H1 (cell line): Measurements from ENCODE around the gene TRAP1. TPM values are rescaled to one million over a fixed set of nuclear protein-coding genes. Genes with fewer than 3 reads are reported as not detected.

Source experiments
- CTCF ChIA-PET: fragments of 300-600 bp; sonication (Branson Sonifier 250); formaldehyde crosslinking; loops from one replicate; lab custom pipeline; 2021; ENCODE audit not compliant: partially characterized antibody; lab: Charles Lee
- POLR2A ChIA-PET: fragments of 300-600 bp; sonication (Branson Sonifier 250); formaldehyde crosslinking; loops from one replicate; lab custom pipeline; 2021; ENCODE audit warnings: inconsistent platforms; ENCODE audit not compliant: partially characterized antibody; lab: Charles Lee
- DNase-seq, 2 experiments: peaks; one replicate each; pipeline versions ENCODE4 v3.0.0 to v3.0.0-alpha.2; 2010 to 2022; ENCODE audit warnings: low spot score in 2 of 2, low read depth in 1 of 2, mixed read lengths in 1 of 2
- FAIRE-seq: peaks from 2 replicates; lab custom pipeline; 2011; peaks lifted over from hg19 to GRCh38; lab: Jason Lieb, UNC
- H2AFZ ChIP-seq: 2 replicates; pipeline ENCODE4 v1.8.1; 2012; ENCODE audit warnings: low read length, inconsistent platforms
- H2AK5ac ChIP-seq: 2 replicates; pipeline ENCODE4 v1.6.1; 2013; ENCODE audit warnings: low read depth, low read length
- H2BK120ac ChIP-seq: replicated peaks from 2 replicates; pipeline ENCODE3; 2013; ENCODE audit warnings: low read depth, low read length, inconsistent platforms
- H2BK12ac ChIP-seq: 2 replicates; pipeline ENCODE4 v1.6.1; 2013; ENCODE audit warnings: low read depth, low read length
- H2BK15ac ChIP-seq: 2 replicates; pipeline ENCODE4 v1.6.1; 2013; ENCODE audit warnings: low read length
- H2BK20ac ChIP-seq: 2 replicates; pipeline ENCODE4 v1.6.1; 2013; ENCODE audit warnings: low read length
- H2BK5ac ChIP-seq: 2 replicates; pipeline ENCODE4 v1.6.1; 2013; ENCODE audit warnings: low read depth, low read length
- H3K14ac ChIP-seq: 2 replicates; pipeline ENCODE4 v1.6.1; 2013; ENCODE audit warnings: inconsistent platforms; ENCODE audit not compliant: insufficient read length
- H3K18ac ChIP-seq: 2 replicates; pipeline ENCODE4 v1.6.1; 2013; ENCODE audit warnings: low read length; ENCODE audit errors: extremely low read depth
- H3K23ac ChIP-seq: 2 replicates; pipeline ENCODE4 v1.6.1; 2013; ENCODE audit warnings: inconsistent platforms; ENCODE audit not compliant: insufficient read length
- H3K23me2 ChIP-seq: 2 replicates; pipeline ENCODE4 v1.6.1; 2013; ENCODE audit warnings: low read depth, low read length
- H3K27ac ChIP-seq: 2 replicates; pipeline ENCODE4 v1.6.1; 2011; ENCODE audit warnings: low read depth, low read length, inconsistent platforms
- H3K27me3 ChIP-seq, 4 experiments: replicated peaks in 1 of 4; 1 replicate in 1 of 4; 2 replicates in 3 of 4; pipeline versions ENCODE4 v1.6.1 to v1.8.1; 2011 to 2013; ENCODE audit warnings: low read length in 3 of 4, mild to moderate bottlenecking in 3 of 4, inconsistent platforms in 2 of 4, mixed read lengths in 2 of 4, moderate library complexity in 1 of 4; ENCODE audit not compliant: control insufficient read depth in 3 of 4, insufficient read depth in 3 of 4; ENCODE audit errors: extremely low read depth in 1 of 4
- H3K36me3 ChIP-seq, 4 experiments: 2 replicates each; pipeline versions ENCODE4 v1.6.1 to v1.8.1; 2011 to 2013; ENCODE audit warnings: mild to moderate bottlenecking in 4 of 4, low read length in 3 of 4, moderate library complexity in 2 of 4, control low read depth in 1 of 4, inconsistent platforms in 1 of 4; ENCODE audit not compliant: insufficient read depth in 4 of 4, control insufficient read depth in 2 of 4
- H3K4ac ChIP-seq: replicated peaks from 2 replicates; pipeline ENCODE3; 2013; ENCODE audit warnings: low read length, low read depth, mixed read lengths, inconsistent platforms; ENCODE audit not compliant: insufficient read length
- H3K4me1 ChIP-seq, 4 experiments: replicated peaks in 1 of 4; 1 replicate in 1 of 4; 2 replicates in 3 of 4; pipeline versions ENCODE4 v1.6.1 to v1.8.1; 2011 to 2013; ENCODE audit warnings: low read length in 3 of 4, inconsistent platforms in 2 of 4, mixed read lengths in 1 of 4; ENCODE audit not compliant: insufficient read depth in 4 of 4, control insufficient read depth in 3 of 4
- H3K4me2 ChIP-seq, 2 experiments: 2 replicates each; pipeline versions ENCODE4 v1.6.1 to v1.8.1; 2011 to 2013; ENCODE audit warnings: low read depth in 2 of 2, low read length in 2 of 2, control low read depth in 1 of 2, inconsistent platforms in 1 of 2, mild to moderate bottlenecking in 1 of 2; ENCODE audit not compliant: insufficient read depth in 1 of 2
- H3K4me3 ChIP-seq, 4 experiments: fragments of 200-600, 300-600 bp in 1 of 4; sonication (generic), shearing (Covaris generic), sonication (Bioruptor Twin) in 1 of 4; 2 replicates each; pipeline versions ENCODE4 v1.5.1 to v1.8.1; 2011 to 2016; ENCODE audit warnings: low read length in 4 of 4, low read depth in 3 of 4, control low read depth in 2 of 4, inconsistent platforms in 2 of 4, mild to moderate bottlenecking in 2 of 4, mixed read lengths in 1 of 4, moderate library complexity in 1 of 4; ENCODE audit not compliant: insufficient read depth in 2 of 4; ENCODE audit errors: extremely low read depth in 1 of 4
- H3K56ac ChIP-seq: replicated peaks from 2 replicates; pipeline ENCODE3; 2013; ENCODE audit warnings: low read depth, mild to moderate bottlenecking, mixed read lengths, low read length, inconsistent platforms; ENCODE audit not compliant: insufficient read length
- H3K79me1 ChIP-seq: 2 replicates; pipeline ENCODE4 v1.6.1; 2013; ENCODE audit warnings: low read depth, low read length, control low read depth
- H3K79me2 ChIP-seq, 2 experiments: 2 replicates each; pipeline versions ENCODE4 v1.6.1 to v1.8.1; 2012 to 2013; ENCODE audit warnings: low read length in 2 of 2, mild to moderate bottlenecking in 2 of 2, inconsistent platforms in 1 of 2; ENCODE audit not compliant: insufficient read depth in 2 of 2, control insufficient read depth in 1 of 2
- H3K9ac ChIP-seq, 4 experiments: replicated peaks in 1 of 4; 1 replicate in 1 of 4; 2 replicates in 3 of 4; pipeline versions ENCODE4 v1.6.1 to v1.8.1; 2011 to 2013; ENCODE audit warnings: low read depth in 3 of 4, low read length in 3 of 4, control low read depth in 2 of 4, mild to moderate bottlenecking in 2 of 4, moderate library complexity in 2 of 4, inconsistent platforms in 1 of 4; ENCODE audit errors: extremely low read depth in 1 of 4
- H3K9me3 ChIP-seq, 2 experiments: 2 replicates each; pipeline versions ENCODE4 v1.6.1 to v1.8.1; 2012 to 2013; ENCODE audit warnings: mild to moderate bottlenecking in 2 of 2, moderate library complexity in 2 of 2, control low read depth in 1 of 2, inconsistent platforms in 1 of 2, low read depth in 1 of 2, low read length in 1 of 2, mixed read lengths in 1 of 2; ENCODE audit not compliant: insufficient read depth in 2 of 2
- H4K20me1 ChIP-seq, 2 experiments: replicated peaks in 1 of 2; 2 replicates each; pipeline versions ENCODE3 to v1.8.1; 2011 to 2013; ENCODE audit warnings: inconsistent platforms in 2 of 2, low read length in 2 of 2, mild to moderate bottlenecking in 1 of 2; ENCODE audit not compliant: insufficient read depth in 2 of 2, control insufficient read depth in 1 of 2
- H4K5ac ChIP-seq: 2 replicates; pipeline ENCODE4 v1.6.1; 2013; ENCODE audit warnings: low read length, low read depth, mixed read lengths, inconsistent platforms; ENCODE audit not compliant: insufficient read length
- H4K8ac ChIP-seq: 2 replicates; pipeline ENCODE4 v1.8.0; 2013; ENCODE audit warnings: mild to moderate bottlenecking, moderate library complexity, low read length, inconsistent platforms; ENCODE audit not compliant: insufficient read depth; ENCODE audit errors: extremely low read depth
- H4K91ac ChIP-seq: replicated peaks from 2 replicates; pipeline ENCODE3; 2013; ENCODE audit warnings: low read length, mixed read lengths, inconsistent platforms; ENCODE audit not compliant: insufficient read length
- CBX8 ChIP-seq: fragments of 300-800, 300-1000 bp; sonication (generic); IDR thresholded peaks from 2 replicates; pipeline ENCODE4 v1.7.1; 2016; ENCODE audit warnings: low read depth, low read length, borderline replicate concordance
- EZH2 ChIP-seq: fragments of 200-600 bp; sonication (generic); IDR thresholded peaks from 2 replicates; pipeline ENCODE4 v1.7.1; 2012; ENCODE audit warnings: low read depth, mild to moderate bottlenecking, moderate library complexity, low read length, inconsistent platforms; ENCODE audit not compliant: severe bottlenecking
- HDAC2 ChIP-seq, 2 experiments: fragments of 300-600 bp in 1 of 2; sonication (generic) in 1 of 2; IDR thresholded peaks; 2 replicates each; pipeline ENCODE4 v1.6.1; 2011 to 2012; ENCODE audit warnings: low read depth in 2 of 2, low read length in 2 of 2, mild to moderate bottlenecking in 2 of 2, moderate library complexity in 2 of 2, borderline replicate concordance in 1 of 2, inconsistent platforms in 1 of 2
- NANOG ChIP-seq: IDR thresholded peaks from 2 replicates; pipeline ENCODE4 v1.6.1; 2011; ENCODE audit warnings: low read length, low read depth, mild to moderate bottlenecking, inconsistent platforms; ENCODE audit not compliant: insufficient read depth, poor library complexity, severe bottlenecking
- POLR2A ChIP-seq, 2 experiments: IDR thresholded peaks; 1 replicate in 1 of 2; 2 replicates in 1 of 2; pipeline ENCODE4 v1.6.1; 2011; ENCODE audit warnings: low read depth in 2 of 2, low read length in 2 of 2, mild to moderate bottlenecking in 2 of 2; ENCODE audit errors: control extremely low read depth in 1 of 2
- SIX5 ChIP-seq: IDR thresholded peaks from 2 replicates; pipeline ENCODE4 v1.6.1; 2011; ENCODE audit warnings: mild to moderate bottlenecking, low read depth, low read length
- SP4 ChIP-seq: IDR thresholded peaks from 2 replicates; pipeline ENCODE4 v1.6.1; 2012; ENCODE audit warnings: low read length, inconsistent platforms
- SRF ChIP-seq: IDR thresholded peaks from 2 replicates; pipeline ENCODE4 v1.6.1; 2011; ENCODE audit warnings: mild to moderate bottlenecking, low read depth, low read length, moderate library complexity
- SUZ12 ChIP-seq: fragments of 200-600 bp; sonication (generic); IDR thresholded peaks from 2 replicates; pipeline ENCODE4 v1.6.1; 2012; ENCODE audit warnings: mild to moderate bottlenecking, inconsistent platforms, low read length, moderate library complexity, mixed read lengths
- WGBS, 2 experiments: shearing (Covaris generic) in 1 of 2; methylation state at CpG; one replicate each; pipeline versions ENCODE4 v1.1.6 to v1.1.7; 2013 to 2015; ENCODE audit warnings: low lambda C conversion rate in 2 of 2, mixed read lengths in 2 of 2, inconsistent platforms in 1 of 2, low coverage in 1 of 2, missing lambda C conversion rate in 1 of 2; ENCODE audit not compliant: insufficient replicate concordance in 2 of 2, insufficient coverage in 1 of 2, insufficient read length in 1 of 2; ENCODE audit errors: extremely low coverage in 1 of 2, missing lambda C conversion rate in 1 of 2; 5-methylcytosine and 5-hydroxymethylcytosine counted together
- polyA plus RNA-seq, 7 experiments: library from polyadenylated mRNA; depleted of rRNA in 3 of 7; stranded (reverse) in 5 of 7; unstranded in 2 of 7; fragments of >200 nt in 5 of 7; fragments of 200-250 nt in 2 of 7; gene quantifications; 1 replicate in 5 of 7; 2 replicates in 1 of 7; 4 replicates in 1 of 7; pipeline versions ENCODE4 v1.2.1 to v1.2.3, GENCODE V29; 2011 to 2013; ENCODE audit warnings: missing spikeins in 2 of 7, mixed read lengths in 2 of 7
- total RNA-seq: library from RNA; stranded (reverse); fragmentation: NEBNext Ultra II Directional; extraction: Animal tissue kit (Norgen Biotek cat#: 25700); gene quantifications from 2 replicates; pipeline ENCODE4 v1.2.1, GENCODE V29; 2021
- TF ChIP-seq, protein P1 (sequence below): IDR thresholded peaks from 2 replicates; pipeline ENCODE4 v1.6.1; 2012; ENCODE audit warnings: inconsistent platforms

TRAP1 gene
- total and polyA plus RNA-seq, 2 of the 8 experiments (the other 6 are each of a cell fraction or from before 2014, with no cell fraction given), result 215 to 283 TPM

DNA sequence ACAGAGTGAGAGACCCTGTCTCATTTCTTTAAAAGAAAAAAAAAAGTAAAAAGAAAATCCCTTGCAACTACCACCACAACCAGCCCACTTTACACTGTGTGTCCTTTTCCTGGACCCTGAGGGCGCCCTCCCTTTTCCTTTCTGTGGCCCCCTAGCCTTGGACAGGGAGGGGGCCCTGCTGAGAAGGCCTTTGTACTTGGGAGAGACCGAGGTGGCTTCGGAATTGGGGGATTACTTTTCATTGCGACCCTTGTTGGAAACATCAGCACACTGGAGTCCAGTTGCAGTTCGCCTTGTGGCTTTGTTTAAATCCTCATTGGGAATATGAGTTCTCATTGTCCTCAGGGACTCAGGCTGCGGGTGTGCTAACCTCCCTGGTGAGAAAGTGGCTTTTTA lies 72.2 kb downstream of the TRAP1 start:
- Histone ChIP-seq H4K8ac (no peak overlapping the region), H3K23ac (no peak overlapping the region), H2BK15ac (no peak overlapping the region), H3K79me1 (peaks cover 2% of the 10 kb centered on the region; the same call in 1 of the 2 replicates), H3K27ac (no peak overlapping the region; the same call in 1 of the 2 replicates), H2BK120ac (no peak overlapping the region), H3K18ac (peak overlapping the region; percentile 15), H3K4me3 (no peak overlapping the region; a peak in 1 of 8 replicates), H2AFZ (0 out of 2 replicates have a peak overlapping the region, but pooled peaks have one; percentile 2), H2BK5ac (peak overlapping the region; percentile 84), H4K20me1 (no peaks in the 10 kb centered on the region), H3K4ac (peak overlapping the region; percentile 71), H2BK12ac (peak overlapping the region; percentile 53; the same call in 1 of the 2 replicates), H3K56ac (peak overlapping the region; percentile 21), H4K91ac (peak overlapping the region; percentile 49), H3K36me3 (no peaks in the 10 kb centered on the region), H3K9me3 (no peaks in the 10 kb centered on the region), H2AK5ac (no peak overlapping the region), H3K27me3 (no peaks in the 10 kb centered on the region), H4K5ac (peak overlapping the region; percentile 39), H3K4me1 (peaks cover 11 to 29% (median 18%) of the 10 kb centered on the region in 4 experiments), H3K14ac (no peak overlapping the region), H3K23me2 (no peaks in the 10 kb centered on the region), H3K79me2 (no peaks in the 10 kb centered on the region), H3K4me2 (peak overlapping the region; percentile 50 to 54), H3K9ac (no peak overlapping the region), H2BK20ac (peak overlapping the region; percentile 43; the same call in 1 of the 2 replicates)
- 62% methylated on average over 6 of the region's 6 CpGs; no CpG with 5 or more reads in 1 of the 2 experiments for WGBS, 2 experiments
- POLR2A ChIA-PET, result no interaction called here
- CTCF ChIA-PET, result interaction anchor here (0.9 to 3.2 kb wide), 2 partner anchors 8 to 20 kb away, joined by 3 to 11 read pairs; no protein-coding TSS in a partner anchor
- DNase-seq (no peak), FAIRE-seq (no peak)
- TF ChIP-seq, protein P1, sequence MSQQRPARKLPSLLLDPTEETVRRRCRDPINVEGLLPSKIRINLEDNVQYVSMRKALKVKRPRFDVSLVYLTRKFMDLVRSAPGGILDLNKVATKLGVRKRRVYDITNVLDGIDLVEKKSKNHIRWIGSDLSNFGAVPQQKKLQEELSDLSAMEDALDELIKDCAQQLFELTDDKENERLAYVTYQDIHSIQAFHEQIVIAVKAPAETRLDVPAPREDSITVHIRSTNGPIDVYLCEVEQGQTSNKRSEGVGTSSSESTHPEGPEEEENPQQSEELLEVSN, result no peak
- no peak for TF ChIP-seq SRF
- no peak for TF ChIP-seq POLR2A (IDR thresholded peaks at IDR 0.05; ENCODE audit: control extremely low read depth in 1 of 2, low read depth in 2 of 2, low read length in 2 of 2)
- no peak for TF ChIP-seq EZH2
- no peak for TF ChIP-seq NANOG
- no peak for TF ChIP-seq CBX8
- TF ChIP-seq SUZ12, result no peak
- no peak for TF ChIP-seq HDAC2 (IDR thresholded peaks at IDR 0.05; ENCODE audit: borderline replicate concordance in 1 of 2, low read depth in 2 of 2, low read length in 2 of 2)
- no peak for TF ChIP-seq SIX5
- TF ChIP-seq SP4, result no peak
